Hepatocyte (in vitro differentiated cells): ENCODE data around the gene ADCY9. TPM values are rescaled to one million over a fixed set of nuclear protein-coding genes. Genes with fewer than 3 reads are reported as not detected.
"Not testable (repeated sequence)": the region's sequence is repeated elsewhere in the genome, so short reads cannot be mapped to it uniquely, and the experiment has no call there.

Experiments
- DNase-seq: peaks from one replicate; pipeline ENCODE4 v3.0.0-alpha.2; 2016; ENCODE audit warnings: low spot score
- H2AFZ ChIP-seq: fragments of 200-600 bp; sonication (generic); 2 replicates; pipeline ENCODE4 v1.6.0; 2016; ENCODE audit warnings: antibody characterized with exemption, mild to moderate bottlenecking
- H3K27ac ChIP-seq: fragments of 200-600 bp; sonication (generic); 2 replicates; pipeline ENCODE4 v1.5.1; 2016; ENCODE audit warnings: mild to moderate bottlenecking
- H3K27me3 ChIP-seq: fragments of 200-600 bp; sonication (generic); 2 replicates; pipeline ENCODE4 v1.6.1; 2016
- H3K36me3 ChIP-seq: fragments of 200-600 bp; sonication (generic); replicated peaks from 2 replicates; pipeline ENCODE4 v1.5.1; 2016; ENCODE audit warnings: low read depth; ENCODE audit not compliant: insufficient read depth
- H3K4me1 ChIP-seq: fragments of 200-600 bp; sonication (generic); 2 replicates; pipeline ENCODE4 v1.5.1; 2016; ENCODE audit warnings: mild to moderate bottlenecking, moderate library complexity; ENCODE audit not compliant: insufficient read depth
- H3K4me2 ChIP-seq: fragments of 200-600 bp; sonication (generic); 2 replicates; pipeline ENCODE4 v1.6.0; 2016
- H3K4me3 ChIP-seq: fragments of 200-600 bp; sonication (generic); 2 replicates; pipeline ENCODE4 v1.5.1; 2016; ENCODE audit warnings: mild to moderate bottlenecking
- H3K79me2 ChIP-seq: fragments of 200-600 bp; sonication (generic); 2 replicates; pipeline ENCODE4 v1.6.0; 2017; ENCODE audit warnings: mild to moderate bottlenecking
- H3K9me2 ChIP-seq: fragments of 200-600 bp; sonication (generic); replicated peaks from 2 replicates; pipeline ENCODE4 v1.6.0; 2017; ENCODE audit warnings: mild to moderate bottlenecking; ENCODE audit not compliant: insufficient read depth
- H3K9me3 ChIP-seq: fragments of 200-600 bp; sonication (generic); 2 replicates; pipeline ENCODE4 v1.5.1; 2016; ENCODE audit warnings: low read depth, mild to moderate bottlenecking
- H4K20me1 ChIP-seq: fragments of 200-600 bp; sonication (generic); 2 replicates; pipeline ENCODE4 v1.6.0; 2016; ENCODE audit warnings: mild to moderate bottlenecking; ENCODE audit not compliant: insufficient read depth, poor library complexity, severe bottlenecking
- CTCF ChIP-seq: fragments of 200-600 bp; sonication (generic); IDR thresholded peaks from 2 replicates; pipeline ENCODE4 v1.5.1; 2016; ENCODE audit warnings: antibody characterized with exemption, mild to moderate bottlenecking; ENCODE audit not compliant: poor library complexity
- EZH2 ChIP-seq: fragments of 200-600 bp; sonication (generic); IDR thresholded peaks from 2 replicates; pipeline ENCODE4 v1.6.1; 2016; ENCODE audit warnings: antibody characterized with exemption, mild to moderate bottlenecking, borderline replicate concordance
- EZH2phosphoT487 ChIP-seq: fragments of 200-600 bp; sonication (generic); IDR thresholded peaks from one replicate; pipeline ENCODE4 v1.6.1; 2018; ENCODE audit warnings: antibody characterized with exemption, mild to moderate bottlenecking, low read depth, moderate library complexity; ENCODE audit not compliant: unreplicated experiment, severe bottlenecking
- WGBS: methylation state at CpG from one replicate; pipeline ENCODE4 v1.1.6; 2016; ENCODE audit warnings: low lambda C conversion rate; ENCODE audit errors: missing lambda C conversion rate; 5-methylcytosine and 5-hydroxymethylcytosine counted together
- polyA plus RNA-seq: library from polyadenylated mRNA; unstranded; fragments of >200 nt; fragmentation: Nextera tagmentation; extraction: Ambion mirVana; gene quantifications from 2 replicates; pipeline ENCODE4 v1.2.1, GENCODE V29; 2016
- total RNA-seq: library from RNA; depleted of rRNA; stranded (reverse); fragments of >200 nt; gene quantifications from 2 replicates; pipeline ENCODE4 v1.2.3, GENCODE V29; 2014

Gene ADCY9
- total and polyA plus RNA-seq, 2 experiments from 2014 or later: 12.0 to 15.9 TPM

GRCh38 chr16:3951861-3952736 is 164.1 kb downstream of the ADCY9 start:
- Histone ChIP-seq H2AFZ (no peak overlapping the region), H3K27me3 (no peaks in the 10 kb centered on the region), H3K4me3 (no peak overlapping the region), H3K27ac (peak overlapping the region; percentile 38), H3K79me2 (no peaks in the 10 kb centered on the region), H3K9me3 (no peaks in the 10 kb centered on the region), H3K36me3 (no peaks in the 10 kb centered on the region), H3K4me1 (peaks cover 14% of the 10 kb centered on the region), H3K4me2 (peak overlapping the region; percentile 39), H4K20me1 (no peaks in the 10 kb centered on the region), H3K9me2 (no peaks in the 10 kb centered on the region)
- 67% methylated on average over 12 of the region's 12 CpGs for WGBS
- TF ChIP-seq EZH2: no peak
- TF ChIP-seq CTCF: no peak
- TF ChIP-seq EZH2phosphoT487: no peak
- DNase-seq: no peak

GRCh38 chr16:3951380-3951779 is 164.9 kb downstream of the ADCY9 start:
- H3K79me2 ChIP-seq, H3K9me3 ChIP-seq, DNase-seq, H3K27me3 ChIP-seq, H3K9me2 ChIP-seq, H3K4me3 ChIP-seq, H4K20me1 ChIP-seq, H3K36me3 ChIP-seq, H2AFZ ChIP-seq: not testable (repeated sequence)
- WGBS: 67% methylated on average over 5 of the region's 5 CpGs
- peak overlapping the region; percentile 73 for H3K27ac ChIP-seq
- H3K4me2 ChIP-seq: peak overlapping the region; percentile 39
- H3K4me1 ChIP-seq: peaks cover 13% of the 10 kb centered on the region

GRCh38 chr16:3950343-3951193 is 165.7 kb downstream of the ADCY9 start:
- peak; percentile 78 for DNase-seq
- peak overlapping the region; percentile 53 for H3K4me2 ChIP-seq
- no peaks in the 10 kb centered on the region for H4K20me1 ChIP-seq
- no peaks in the 10 kb centered on the region for H3K36me3 ChIP-seq
- peaks cover 13% of the 10 kb centered on the region for H3K4me1 ChIP-seq
- peak overlapping the region; percentile 73 for H3K27ac ChIP-seq
- no peaks in the 10 kb centered on the region for H3K9me2 ChIP-seq
- WGBS: 64% methylated on average over 32 of the region's 32 CpGs
- no peak overlapping the region for H3K4me3 ChIP-seq
- no peaks in the 10 kb centered on the region for H3K9me3 ChIP-seq
- TF ChIP-seq EZH2phosphoT487: no peak
- no peak for TF ChIP-seq EZH2
- no peak for TF ChIP-seq CTCF
- H3K27me3 ChIP-seq: no peaks in the 10 kb centered on the region
- no peak overlapping the region for H2AFZ ChIP-seq
- no peaks in the 10 kb centered on the region for H3K79me2 ChIP-seq

- H3K9me2 ChIP-seq: no peaks in the 10 kb centered on the region
- TF ChIP-seq CTCF: no peak
- no peak for TF ChIP-seq EZH2phosphoT487
- TF ChIP-seq EZH2: no peak
- no peak overlapping the region for H2AFZ ChIP-seq
- no peaks in the 10 kb centered on the region for H4K20me1 ChIP-seq
- no peaks in the 10 kb centered on the region for H3K79me2 ChIP-seq
- peak overlapping the region; percentile 72 for H3K27ac ChIP-seq
- no peak overlapping the region for H3K4me3 ChIP-seq
- peaks cover 13% of the 10 kb centered on the region for H3K4me1 ChIP-seq
- H3K9me3 ChIP-seq: no peaks in the 10 kb centered on the region
- peak overlapping the region; percentile 53 for H3K4me2 ChIP-seq
- H3K36me3 ChIP-seq: no peaks in the 10 kb centered on the region
- H3K27me3 ChIP-seq: no peaks in the 10 kb centered on the region
- WGBS: 75% methylated on average over 9 of the region's 9 CpGs
- DNase-seq: no peak
Observed at GRCh38 chr16:3949946-3950342, 166.3 kb downstream of the ADCY9 start.
